DOHH2 (cell line): Measurements from ENCODE around the gene WIPF2.

Experiments used
- CTCF ChIP-seq: fragments of 200-600 bp; sonication (generic); IDR thresholded peaks from one replicate; pipeline ENCODE4 v1.5.1; 2014; ENCODE audit warnings: antibody characterized with exemption, mild to moderate bottlenecking, low read depth, low read length; ENCODE audit not compliant: poor library complexity, severe bottlenecking
- EZH2phosphoT487 ChIP-seq: fragments of 200-600 bp; sonication (generic); IDR thresholded peaks from 2 replicates; pipeline ENCODE4 v1.6.1; 2017; ENCODE audit warnings: borderline replicate concordance, mild to moderate bottlenecking, antibody characterized with exemption, low read length, moderate library complexity, mixed read lengths

DNA sequence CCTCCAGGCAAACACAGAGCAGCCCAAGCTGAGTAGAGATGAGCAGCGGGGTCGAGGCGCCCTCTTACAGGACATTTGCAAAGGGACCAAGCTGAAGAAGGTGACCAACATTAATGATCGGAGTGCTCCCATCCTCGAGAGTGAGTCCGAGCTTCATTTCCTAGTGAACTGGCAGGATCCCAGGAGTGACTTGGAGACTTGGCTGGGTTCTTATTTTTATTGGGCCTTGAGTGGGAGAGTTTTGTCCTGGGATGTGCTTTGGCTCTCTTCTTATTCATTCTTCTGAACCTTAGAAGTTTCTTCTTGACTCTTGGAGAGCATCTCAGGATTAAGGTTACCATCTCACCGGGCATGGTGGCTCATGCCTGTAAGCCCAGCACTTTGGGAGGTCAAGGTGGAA is 41.4 kb downstream of the WIPF2 start:
- no peak for TF ChIP-seq EZH2phosphoT487
- no peak for TF ChIP-seq CTCF
